ENCODE data around the gene MROH9. TPM values are rescaled to one million over a fixed set of nuclear protein-coding genes. Genes with fewer than 3 reads are reported as not detected.

MROH9 gene
- total and polyA plus RNA-seq, 2 of the 8 experiments (the other 6 are each of a cell fraction or from before 2014, with no cell fraction given), result not detected

DNA sequence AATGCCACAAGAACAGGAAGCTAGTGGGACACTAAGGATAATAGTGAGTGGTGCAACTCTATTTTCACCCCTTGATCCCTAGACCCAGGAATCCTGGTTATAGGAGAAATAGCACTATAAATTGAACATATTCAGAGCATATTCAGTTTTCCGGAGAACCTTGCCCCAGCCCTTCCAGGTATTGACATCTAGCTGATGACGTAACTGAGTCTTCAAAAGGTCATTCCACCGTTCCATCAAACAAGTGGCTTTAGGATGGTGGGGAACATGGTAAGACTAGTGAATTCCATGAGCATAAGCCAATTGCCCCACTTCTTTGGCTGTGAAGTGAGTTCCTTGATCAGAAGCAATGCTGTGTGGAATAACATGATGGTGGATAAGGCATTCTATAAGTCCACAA lies 2.9 kb downstream of the MROH9 start (continued):
- TF ChIP-seq, protein P1, sequence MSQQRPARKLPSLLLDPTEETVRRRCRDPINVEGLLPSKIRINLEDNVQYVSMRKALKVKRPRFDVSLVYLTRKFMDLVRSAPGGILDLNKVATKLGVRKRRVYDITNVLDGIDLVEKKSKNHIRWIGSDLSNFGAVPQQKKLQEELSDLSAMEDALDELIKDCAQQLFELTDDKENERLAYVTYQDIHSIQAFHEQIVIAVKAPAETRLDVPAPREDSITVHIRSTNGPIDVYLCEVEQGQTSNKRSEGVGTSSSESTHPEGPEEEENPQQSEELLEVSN (IDR thresholded peaks at IDR 0.05), result no peak
